Panc1 (cell line): ENCODE measurements around the gene PDZD4.

Experiments
- CTCF ChIP-seq: fragments of 450-650 bp; IDR thresholded peaks from 2 replicates; pipeline ENCODE4 v1.5.1; 2017; ENCODE audit warnings: mild to moderate bottlenecking
- POLR2AphosphoS5 ChIP-seq: IDR thresholded peaks from 2 replicates; pipeline ENCODE4 v1.6.1; 2012; ENCODE audit warnings: mild to moderate bottlenecking, low read depth, low read length, moderate library complexity
- REST ChIP-seq, 2 experiments: IDR thresholded peaks; 2 replicates each; pipeline ENCODE4 v1.6.1; 2011 to 2012; ENCODE audit warnings: low read depth in 2 of 2, control low read depth in 1 of 2, low read length in 1 of 2, mild to moderate bottlenecking in 1 of 2, moderate library complexity in 1 of 2; ENCODE audit not compliant: insufficient read depth in 1 of 2
- SIN3A ChIP-seq: IDR thresholded peaks from 2 replicates; pipeline ENCODE4 v1.6.1; 2012; ENCODE audit warnings: low read depth, mild to moderate bottlenecking, low read length, moderate library complexity, borderline replicate concordance; ENCODE audit not compliant: insufficient read depth
- TCF7L2 ChIP-seq: IDR thresholded peaks from 2 replicates; pipeline ENCODE4 v1.6.1; 2011; ENCODE audit warnings: mild to moderate bottlenecking, low read depth, low read length, inconsistent platforms

- TF ChIP-seq REST (IDR thresholded peaks at IDR 0.05; ENCODE audit: insufficient read depth in 1 of 2, low read depth in 2 of 2, low read length in 1 of 2) (no peak), CTCF (no peak), POLR2AphosphoS5 (no peak), SIN3A (no peak), TCF7L2 (no peak)
Measured at GRCh38 chrX:153848325-153848724, 18.0 kb upstream of the PDZD4 start.
